Keratinocyte (primary cell): ENCODE data around the gene GNAL. TPM values are rescaled to one million over a fixed set of nuclear protein-coding genes. Genes with fewer than 3 reads are reported as not detected.

Experiments used
- DNase-seq: peaks from one replicate; pipeline ENCODE4 v3.0.0-alpha.2; 2011; ENCODE audit warnings: low read depth, missing footprints, low spot score
- FAIRE-seq: peaks from 2 replicates; lab custom pipeline; 2011; peaks lifted over from hg19 to GRCh38; lab: Jason Lieb, UNC
- H2AFZ ChIP-seq: 2 replicates; pipeline ENCODE4 v1.6.0; 2012; ENCODE audit warnings: low read length, control low read depth, inconsistent platforms; ENCODE audit not compliant: control insufficient read depth
- H3K27ac ChIP-seq: 2 replicates; pipeline ENCODE4 v1.5.1; 2011; ENCODE audit warnings: low read length; ENCODE audit not compliant: control insufficient read depth, insufficient read depth
- H3K27me3 ChIP-seq: 3 replicates; pipeline ENCODE4 v1.6.0; 2011; ENCODE audit warnings: low read length; ENCODE audit not compliant: control insufficient read depth, insufficient read depth; ENCODE audit errors: extremely low read depth
- H3K36me3 ChIP-seq, 2 experiments: 2 replicates in 1 of 2; 3 replicates in 1 of 2; pipeline ENCODE4 v1.5.1; 2011; ENCODE audit warnings: low read length in 2 of 2, mild to moderate bottlenecking in 1 of 2; ENCODE audit not compliant: control insufficient read depth in 2 of 2, insufficient read depth in 2 of 2; ENCODE audit errors: extremely low read depth in 1 of 2
- H3K4me1 ChIP-seq: 3 replicates; pipeline ENCODE4 v1.5.1; 2011; ENCODE audit warnings: low read length; ENCODE audit not compliant: control insufficient read depth, insufficient read depth; ENCODE audit errors: extremely low read depth
- H3K4me2 ChIP-seq: 3 replicates; pipeline ENCODE4 v1.6.0; 2011; ENCODE audit warnings: low read depth, low read length; ENCODE audit not compliant: control insufficient read depth, insufficient read depth; ENCODE audit errors: extremely low read depth
- H3K4me3 ChIP-seq, 3 experiments: fragments of 200-600 bp in 1 of 3; sonication (generic) in 1 of 3; 2 replicates in 2 of 3; 3 replicates in 1 of 3; pipeline ENCODE4 v1.5.1; 2011 to 2016; ENCODE audit warnings: low read length in 3 of 3, mild to moderate bottlenecking in 3 of 3, control low read depth in 2 of 3, inconsistent platforms in 1 of 3, low read depth in 1 of 3, mixed read lengths in 1 of 3, mixed run types in 1 of 3, moderate library complexity in 1 of 3; ENCODE audit not compliant: control insufficient read depth in 2 of 3, insufficient read depth in 2 of 3; ENCODE audit errors: extremely low read depth in 1 of 3
- H3K79me2 ChIP-seq: 2 replicates; pipeline ENCODE4 v1.6.0; 2012; ENCODE audit warnings: low read length; ENCODE audit not compliant: control insufficient read depth, insufficient read depth
- H3K9ac ChIP-seq: 3 replicates; pipeline ENCODE4 v1.6.0; 2011; ENCODE audit warnings: low read length; ENCODE audit not compliant: control insufficient read depth, insufficient read depth; ENCODE audit errors: extremely low read depth
- H3K9me1 ChIP-seq: 3 replicates; pipeline ENCODE4 v1.6.0; 2011; ENCODE audit warnings: low read length; ENCODE audit not compliant: control insufficient read depth, insufficient read depth; ENCODE audit errors: extremely low read depth
- H3K9me3 ChIP-seq: 2 replicates; pipeline ENCODE4 v1.5.1; 2012; ENCODE audit warnings: low read depth, low read length; ENCODE audit not compliant: control insufficient read depth
- H4K20me1 ChIP-seq: 3 replicates; pipeline ENCODE4 v1.6.0; 2011; ENCODE audit warnings: low read length; ENCODE audit not compliant: control insufficient read depth, insufficient read depth; ENCODE audit errors: extremely low read depth
- EZH2 ChIP-seq: IDR thresholded peaks from one replicate; pipeline ENCODE4 v1.6.1; 2012; ENCODE audit warnings: inconsistent platforms, mild to moderate bottlenecking, low read length, moderate library complexity
- dilution Hi-C: fragments of 300-500 bp; cut with MboI; formaldehyde crosslinking; loops from one replicate; pipeline ENCODE4 v1.7.0; 2020; ENCODE audit warnings: low sequenced_read_pairs; ENCODE audit not compliant: extremely low pct_ligation_motif_present
- polyA plus RNA-seq, 5 experiments: library from polyadenylated mRNA; depleted of rRNA in 3 of 5; stranded (reverse) in 3 of 5; stranded (forward) in 1 of 5; unstranded in 1 of 5; fragments of >200 nt; gene quantifications; 1 replicate in 1 of 5; 2 replicates in 3 of 5; 3 replicates in 1 of 5; pipeline versions ENCODE4 v1.2.1 to v1.2.3, GENCODE V29; 2011 to 2012; ENCODE audit warnings: missing spikeins in 2 of 5, low read depth in 1 of 5, low replicate concordance in 1 of 5
- TF ChIP-seq, protein P1 (sequence below), 3 experiments: IDR thresholded peaks in 1 of 3; conservative IDR thresholded peaks in 1 of 3; optimal IDR thresholded peaks in 1 of 3; 2 replicates in 2 of 3; 3 replicates in 1 of 3; pipeline versions ENCODE3 to v1.5.1; 2011; ENCODE audit warnings: low read length in 3 of 3, mild to moderate bottlenecking in 3 of 3, moderate library complexity in 2 of 3, control low read depth in 1 of 3, inconsistent platforms in 1 of 3; ENCODE audit not compliant: insufficient read depth in 2 of 3; ENCODE audit errors: extremely low read depth in 1 of 3

Gene GNAL
- polyA plus RNA-seq, 1 donor (not counting 4 experiments of a cell fraction or from before 2014, with no cell fraction given), result 30.0 TPM

GRCh38 chr18:11842562-11842961, 153.5 kb downstream of the GNAL start:
- H3K36me3 ChIP-seq, result no peaks in the 10 kb centered on the region
- no peaks in the 10 kb centered on the region for H3K9me1 ChIP-seq
- H3K4me1 ChIP-seq, result no peaks in the 10 kb centered on the region
- no peaks in the 10 kb centered on the region for H3K79me2 ChIP-seq
- dilution Hi-C loops, result no loop called here
- no peaks in the 10 kb centered on the region for H3K9me3 ChIP-seq
- no peak overlapping the region for H3K4me3 ChIP-seq
- FAIRE-seq, result no peak
- H3K27ac ChIP-seq, result no peak overlapping the region
- H2AFZ ChIP-seq, result no peak overlapping the region
- DNase-seq, result no peak
- H3K9ac ChIP-seq, result no peak overlapping the region
- no peaks in the 10 kb centered on the region for H3K27me3 ChIP-seq
- H4K20me1 ChIP-seq, result no peaks in the 10 kb centered on the region
- no peak for TF ChIP-seq EZH2
- TF ChIP-seq, protein P1, sequence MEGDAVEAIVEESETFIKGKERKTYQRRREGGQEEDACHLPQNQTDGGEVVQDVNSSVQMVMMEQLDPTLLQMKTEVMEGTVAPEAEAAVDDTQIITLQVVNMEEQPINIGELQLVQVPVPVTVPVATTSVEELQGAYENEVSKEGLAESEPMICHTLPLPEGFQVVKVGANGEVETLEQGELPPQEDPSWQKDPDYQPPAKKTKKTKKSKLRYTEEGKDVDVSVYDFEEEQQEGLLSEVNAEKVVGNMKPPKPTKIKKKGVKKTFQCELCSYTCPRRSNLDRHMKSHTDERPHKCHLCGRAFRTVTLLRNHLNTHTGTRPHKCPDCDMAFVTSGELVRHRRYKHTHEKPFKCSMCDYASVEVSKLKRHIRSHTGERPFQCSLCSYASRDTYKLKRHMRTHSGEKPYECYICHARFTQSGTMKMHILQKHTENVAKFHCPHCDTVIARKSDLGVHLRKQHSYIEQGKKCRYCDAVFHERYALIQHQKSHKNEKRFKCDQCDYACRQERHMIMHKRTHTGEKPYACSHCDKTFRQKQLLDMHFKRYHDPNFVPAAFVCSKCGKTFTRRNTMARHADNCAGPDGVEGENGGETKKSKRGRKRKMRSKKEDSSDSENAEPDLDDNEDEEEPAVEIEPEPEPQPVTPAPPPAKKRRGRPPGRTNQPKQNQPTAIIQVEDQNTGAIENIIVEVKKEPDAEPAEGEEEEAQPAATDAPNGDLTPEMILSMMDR (optimal IDR thresholded peaks at IDR 0.05 in 1 of 3, IDR thresholded peaks at IDR 0.05 in 1 of 3, conservative IDR thresholded peaks at IDR 0.05 in 1 of 3; ENCODE audit: extremely low read depth in 1 of 3, insufficient read depth in 2 of 3, low read length in 3 of 3), result no peak
- no peak overlapping the region for H3K4me2 ChIP-seq

GRCh38 chr18:11844436-11844835, 155.4 kb downstream of the GNAL start:
- no peaks in the 10 kb centered on the region for H4K20me1 ChIP-seq
- H2AFZ ChIP-seq, result no peak overlapping the region
- no peak for TF ChIP-seq EZH2
- TF ChIP-seq, protein P1 (optimal IDR thresholded peaks at IDR 0.05 in 1 of 3, IDR thresholded peaks at IDR 0.05 in 1 of 3, conservative IDR thresholded peaks at IDR 0.05 in 1 of 3; ENCODE audit: extremely low read depth in 1 of 3, insufficient read depth in 2 of 3, low read length in 3 of 3), result no peak
- H3K9me1 ChIP-seq, result no peaks in the 10 kb centered on the region
- no peaks in the 10 kb centered on the region for H3K79me2 ChIP-seq
- no peaks in the 10 kb centered on the region for H3K36me3 ChIP-seq
- H3K9me3 ChIP-seq, result no peaks in the 10 kb centered on the region
- DNase-seq (no peak), FAIRE-seq (no peak)
- H3K9ac ChIP-seq, result no peak overlapping the region
- no peak overlapping the region for H3K4me2 ChIP-seq
- H3K27ac ChIP-seq, result no peak overlapping the region
- no peak overlapping the region for H3K4me3 ChIP-seq
- H3K27me3 ChIP-seq, result no peaks in the 10 kb centered on the region
- peaks cover under 1% of the 10 kb centered on the region for H3K4me1 ChIP-seq
- dilution Hi-C loops, result no loop called here
